GM21390 (cell line): ENCODE results near the gene DHRS9.
A peak's percentile ranks its signal among the peaks of the same experiment; 100 is the strongest.

Source experiments
- ATAC-seq: cut with Tn5 transposase; IDR thresholded peaks from one replicate; pipeline ENCODE4 v1.9.1; 2021; ENCODE audit not compliant: unreplicated experiment

DHRS9 gene

DNA sequence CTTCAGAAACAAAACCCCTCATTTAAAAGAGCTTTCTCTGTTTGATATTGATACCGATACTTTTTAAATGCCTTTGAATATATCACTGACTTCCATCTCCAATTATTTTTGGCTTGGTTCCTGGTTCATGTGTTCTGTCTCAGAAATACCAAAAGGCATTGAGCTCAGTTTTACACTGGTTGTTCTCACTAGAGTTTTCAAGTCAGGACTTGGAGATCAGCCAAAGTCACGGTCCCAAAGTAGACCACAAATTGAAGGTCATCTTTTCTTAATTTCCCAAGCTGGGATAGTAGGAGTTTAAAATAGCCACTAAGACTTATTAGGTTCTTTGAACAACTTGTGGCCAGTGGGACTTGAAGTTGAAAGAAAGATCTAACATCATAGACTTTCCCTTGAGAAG is 24.2 kb downstream of the DHRS9 start:
- no peak for ATAC-seq

DNA sequence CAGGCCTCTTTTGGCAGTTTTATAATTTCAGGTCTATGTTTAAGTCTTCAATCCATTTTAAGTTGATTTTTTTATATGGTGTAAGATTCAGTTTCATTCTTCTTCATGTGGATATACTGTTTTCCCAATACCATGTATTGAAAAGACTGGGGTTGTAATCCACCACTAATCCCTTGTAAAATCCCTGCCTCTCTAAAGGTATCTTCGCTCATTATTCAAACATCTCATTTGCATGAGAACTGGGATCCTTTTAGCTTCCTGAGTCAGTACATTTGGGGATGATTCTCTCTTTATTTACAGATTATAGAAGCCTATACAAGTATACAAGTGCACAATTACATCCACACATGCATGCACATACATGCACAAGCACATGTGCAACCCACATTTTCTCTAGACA is 25.3 kb downstream of the DHRS9 start:
- ATAC-seq = no peak

DNA sequence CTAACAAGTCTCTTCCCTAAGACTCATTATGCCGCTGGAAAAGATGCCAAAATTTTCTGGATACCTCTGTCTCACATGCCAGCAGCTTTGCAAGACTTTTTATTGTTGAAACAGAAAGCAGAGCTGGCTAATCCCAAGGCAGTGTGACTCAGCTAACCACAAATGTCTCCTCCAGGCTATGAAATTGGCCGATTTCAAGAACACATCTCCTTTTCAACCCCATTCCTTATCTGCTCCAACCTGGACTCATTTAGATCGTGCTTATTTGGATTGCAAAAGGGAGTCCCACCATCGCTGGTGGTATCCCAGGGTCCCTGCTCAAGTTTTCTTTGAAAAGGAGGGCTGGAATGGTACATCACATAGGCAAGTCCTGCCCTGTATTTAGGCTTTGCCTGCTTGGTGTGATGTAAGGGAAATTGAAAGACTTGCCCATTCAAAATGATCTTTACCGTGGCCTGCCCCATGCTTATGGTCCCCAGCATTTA is 26.3 kb downstream of the DHRS9 start:
- no peak for ATAC-seq

- ATAC-seq = no peak
Measured at GRCh38 chr2:169104848-169105247, 35.5 kb downstream of the DHRS9 start.

DNA sequence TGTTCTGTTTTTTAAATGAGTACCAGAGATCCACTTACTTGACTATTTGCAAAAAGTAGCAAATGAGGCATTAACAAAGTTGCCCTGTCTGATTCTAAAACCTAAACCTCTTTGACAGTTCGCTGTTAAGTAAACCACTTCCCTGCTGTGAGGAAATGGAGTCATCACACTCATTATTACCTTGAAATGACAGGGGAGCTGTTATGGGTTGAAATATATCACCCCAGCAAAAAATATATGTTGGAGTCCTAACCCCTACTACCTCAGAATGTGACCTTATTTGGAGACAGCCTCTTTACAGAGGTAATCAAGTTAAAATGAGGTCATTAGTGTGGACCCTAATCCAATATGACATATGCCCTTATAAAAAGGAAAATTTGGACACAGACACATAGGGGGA is 36.1 kb downstream of the DHRS9 start:
- no peak for ATAC-seq

GRCh38 chr2:169106134-169106533 is 36.8 kb downstream of the DHRS9 start:
- ATAC-seq = no peak

DNA sequence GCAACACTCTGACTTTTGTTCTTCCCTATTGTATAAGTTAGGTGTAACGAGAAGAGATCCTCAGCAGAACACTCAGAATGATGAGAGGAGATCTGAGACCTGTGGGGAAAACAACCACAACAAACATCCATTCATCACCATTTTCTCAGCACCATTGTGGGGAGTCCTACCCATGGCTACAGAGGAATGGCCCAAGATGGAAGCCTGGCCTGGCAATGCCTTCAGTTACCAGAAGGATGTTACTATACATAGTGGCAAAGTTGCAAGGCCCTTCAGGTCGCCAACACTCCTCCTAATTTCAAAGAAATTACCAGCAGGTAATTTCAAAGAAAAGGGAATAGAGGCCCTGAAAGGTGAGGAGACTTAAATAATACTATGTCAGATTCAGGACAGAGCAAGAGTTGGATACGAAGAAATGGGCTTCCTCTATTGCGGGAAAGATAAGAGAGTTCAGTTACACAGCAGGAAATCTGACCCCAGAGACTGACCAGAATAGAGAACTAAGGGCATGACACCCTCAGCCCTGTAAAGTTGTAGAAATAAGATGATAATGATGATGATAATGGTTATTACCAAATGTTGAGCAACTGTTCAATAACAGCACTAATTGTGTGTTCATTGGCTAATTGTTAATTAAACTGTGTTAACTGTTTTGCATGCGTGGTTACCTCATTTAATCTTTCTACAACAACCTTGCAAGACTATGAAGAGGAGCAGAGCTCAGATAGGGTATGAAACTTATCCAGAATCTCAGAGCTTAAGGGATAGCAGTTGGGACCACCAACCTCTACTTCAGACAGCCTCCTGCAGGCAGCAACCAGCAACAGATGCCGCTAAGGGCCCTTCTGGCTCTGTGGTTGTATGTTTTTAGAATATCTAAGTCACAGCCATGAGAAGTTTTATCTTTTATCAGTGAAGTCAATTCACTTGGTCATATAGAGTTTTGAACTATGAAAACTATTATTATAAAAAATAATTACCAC is 37.5 kb downstream of the DHRS9 start:
- no peak for ATAC-seq

- peak; percentile 85 for ATAC-seq
Measured at GRCh38 chr2:169107645-169108044, 38.3 kb downstream of the DHRS9 start.

GRCh38 chr2:169108099-169108884 is 38.9 kb downstream of the DHRS9 start:
- no peak for ATAC-seq

DNA sequence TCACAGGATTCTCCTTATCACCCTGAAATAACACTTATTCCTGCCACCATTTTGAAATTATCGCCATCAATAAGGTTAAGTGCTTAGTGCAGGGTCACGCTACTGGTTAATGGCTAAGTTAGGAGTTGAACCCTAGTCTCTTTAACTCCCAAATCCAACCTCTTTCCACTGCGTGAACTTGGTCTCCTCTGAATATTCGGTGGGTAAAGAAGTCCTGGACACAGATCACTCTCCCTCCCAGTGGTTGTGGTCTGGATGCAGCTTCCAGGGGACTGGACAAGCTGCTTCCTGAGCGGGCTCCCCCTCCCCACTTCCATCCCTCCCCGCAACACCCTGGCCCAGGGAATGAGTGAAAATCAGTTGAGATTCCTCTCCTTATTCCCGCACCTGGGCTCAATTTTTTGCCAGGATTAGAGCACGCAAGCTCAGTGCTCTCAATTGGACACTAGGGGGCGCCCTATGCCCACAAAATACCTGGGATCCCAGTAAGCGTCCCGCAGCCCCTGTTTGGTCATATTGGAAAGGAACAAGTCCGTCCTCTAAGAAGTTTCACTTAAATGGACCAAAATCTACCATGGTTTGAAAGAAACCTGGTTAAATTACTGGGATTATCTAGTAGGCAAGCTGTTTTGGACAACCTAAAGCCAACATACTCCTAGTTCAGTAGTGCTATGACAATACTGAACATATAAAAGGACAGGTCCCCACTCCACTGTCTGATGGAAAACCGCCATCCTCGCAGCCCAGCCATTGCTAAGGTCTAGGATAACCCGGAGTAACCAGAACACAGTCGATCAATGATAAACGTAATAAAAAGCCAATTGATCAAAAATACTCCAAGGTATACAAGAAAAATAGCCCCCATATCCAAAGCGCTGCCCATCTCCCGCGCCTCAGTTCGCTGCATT is 40.4 kb downstream of the DHRS9 start:
- peak; percentile 53 for ATAC-seq

DNA sequence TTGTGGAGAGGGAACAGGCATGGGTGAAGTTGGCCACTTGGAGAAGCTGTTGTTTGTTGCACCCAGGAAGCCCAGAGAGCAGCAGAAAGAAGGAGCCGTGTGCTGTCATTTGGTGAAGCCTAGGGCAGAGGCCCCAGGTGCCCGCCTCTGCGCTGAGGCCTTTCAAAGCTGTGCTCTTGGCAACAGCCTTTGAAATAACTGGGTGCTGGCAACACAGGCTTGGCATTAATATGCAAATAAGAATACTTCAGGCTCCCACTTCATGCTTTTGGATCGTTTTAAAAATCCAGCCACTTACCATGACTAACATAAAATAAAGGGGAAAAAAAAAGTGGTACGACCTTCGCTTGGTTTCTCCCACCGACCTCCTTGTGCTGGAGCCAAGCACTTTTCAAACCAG is 41.1 kb downstream of the DHRS9 start:
- ATAC-seq = no peak

GRCh38 chr2:169110916-169111315 is 41.6 kb downstream of the DHRS9 start:
- no peak for ATAC-seq

- ATAC-seq = no peak
Measured at GRCh38 chr2:169112841-169113240, 43.5 kb downstream of the DHRS9 start.

GRCh38 chr2:169114056-169114455 is 44.7 kb downstream of the DHRS9 start:
- no peak for ATAC-seq

- no peak for ATAC-seq
Measured at GRCh38 chr2:169116327-169116726, 47.0 kb downstream of the DHRS9 start.

DNA sequence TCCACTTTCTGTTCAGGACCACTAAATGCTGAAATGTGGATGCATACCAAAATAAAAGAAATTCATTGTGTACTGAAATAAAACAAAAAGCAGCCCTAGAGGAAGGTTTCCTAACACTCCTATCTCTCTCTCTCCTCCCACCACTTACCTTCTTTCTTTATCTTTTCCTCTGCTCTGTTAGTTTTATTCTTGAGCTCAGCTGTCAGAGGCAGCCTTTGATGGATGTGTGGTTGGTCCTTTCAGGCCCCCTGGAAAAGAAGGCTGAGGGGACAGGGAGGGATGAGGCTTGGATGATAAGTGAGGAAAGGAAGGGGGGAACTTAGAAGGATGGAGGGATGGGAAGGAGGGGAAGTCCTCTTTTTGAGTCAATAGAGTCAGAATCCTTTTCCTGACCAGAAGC is 47.6 kb downstream of the DHRS9 start:
- no peak for ATAC-seq

DNA sequence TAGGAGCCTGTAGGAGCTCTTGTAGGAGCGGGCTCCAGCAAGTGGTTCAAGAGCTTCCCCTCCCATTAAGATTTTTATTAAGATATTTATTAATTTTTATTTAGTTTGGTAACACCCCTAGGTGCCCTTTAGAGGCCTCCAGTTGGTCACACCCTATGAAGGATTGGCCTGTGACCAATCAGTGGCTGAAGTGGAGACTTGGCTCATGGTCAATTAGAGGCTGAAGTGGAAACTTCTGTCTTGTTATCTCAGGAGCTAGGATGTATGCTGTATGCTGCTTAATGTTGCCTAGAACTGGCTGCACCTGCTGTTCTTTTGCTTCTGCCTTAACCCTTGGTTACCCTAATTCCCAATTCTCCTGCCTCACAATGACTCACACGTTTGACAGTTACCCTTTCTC is 48.7 kb downstream of the DHRS9 start:
- ATAC-seq = no peak

DNA sequence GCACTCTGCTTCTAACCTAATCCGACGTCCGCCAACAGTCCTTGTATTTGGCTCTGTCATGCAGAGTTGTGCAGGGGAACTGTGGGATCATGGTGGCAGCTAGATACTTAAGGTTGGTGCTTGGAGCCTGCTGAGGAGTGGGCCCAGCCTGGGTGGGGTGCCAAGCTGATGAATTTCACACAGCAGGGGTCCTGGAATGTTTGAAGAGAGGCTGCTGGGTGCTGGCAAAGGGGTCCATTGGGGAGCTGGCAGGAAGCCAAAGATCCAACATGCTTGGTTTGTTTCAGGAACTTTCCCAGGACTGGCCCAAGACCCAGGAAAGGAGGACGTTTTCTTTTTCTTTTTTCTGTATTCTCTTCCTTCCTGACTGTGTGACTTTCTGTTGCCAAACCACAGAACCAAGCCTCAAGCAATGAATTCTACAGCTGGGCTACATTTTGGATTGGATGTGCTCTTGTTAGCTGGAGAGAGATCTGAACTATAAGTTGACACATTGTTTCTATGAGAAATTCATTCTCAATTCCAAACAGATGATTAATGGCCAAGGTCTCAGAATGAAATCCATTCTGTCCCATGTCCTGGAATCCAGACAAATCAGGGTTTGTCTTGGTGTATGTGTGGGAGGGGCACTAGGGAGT is 49.9 kb downstream of the DHRS9 start:
- no peak for ATAC-seq

DNA sequence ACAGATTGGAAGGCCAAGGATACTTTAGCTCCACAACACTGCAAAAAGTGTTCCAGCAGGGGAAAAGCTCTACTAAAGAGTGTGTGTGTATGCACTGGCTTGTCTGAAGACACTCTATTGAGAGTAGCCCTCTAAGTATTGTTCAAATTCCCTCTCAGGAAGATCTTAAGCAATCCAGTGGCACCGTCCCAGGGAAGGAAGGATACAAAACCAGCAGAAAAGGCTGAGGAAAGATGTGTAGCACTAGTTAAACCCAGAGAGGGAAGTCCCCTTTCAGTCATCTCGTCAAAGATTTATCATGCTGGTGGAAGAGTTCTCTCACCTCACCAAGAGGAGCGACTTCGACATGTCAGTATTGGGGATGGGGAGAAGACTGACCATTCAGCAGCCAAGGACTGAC is 50.5 kb downstream of the DHRS9 start:
- ATAC-seq = no peak

- ATAC-seq = no peak
Measured at GRCh38 chr2:169129703-169130243, 60.4 kb downstream of the DHRS9 start.
